Measurements from ENCODE around the gene ANKRD18B. TPM values are rescaled to one million over a fixed set of nuclear protein-coding genes. Genes with fewer than 3 reads are reported as not detected.

ANKRD18B gene
- total RNA-seq, 1 experiment from 2014 or later: 9.1 TPM

- H4K5ac ChIP-seq (ENCODE audit: insufficient read length, low read depth, low read length): no peak overlapping the region
- no peak overlapping the region for H4K8ac ChIP-seq (replicated peaks; ENCODE audit: insufficient read length, low read depth, low read length)
- no peak for TF ChIP-seq CTCF (conservative IDR thresholded peaks at IDR 0.05)
- WGBS (ENCODE audit: extremely low coverage, insufficient read length, low lambda C conversion rate): no CpG with 5 or more reads among the region's 10 CpGs
- H2BK5ac ChIP-seq (ENCODE audit: insufficient read length, low read length): no peak overlapping the region
- Mint-ChIP-seq H3K4me3 (no peak overlapping the region), H3K4me1 (peaks cover 11 to 12% of the 10 kb centered on the region in 2 experiments; a peak in 3 of 4 replicates), H3K9me3 (no peaks in the 10 kb centered on the region; a peak in 1 of 5 replicates), H3K27ac (peak overlapping the region in 1 of 3 experiments; percentile 44; a peak in 2 of 7 replicates), H3K36me3 (ENCODE audit: insufficient read depth in 1 of 3, low read depth in 3 of 3) (peaks cover 4 to 12% (median 8%) of the 10 kb centered on the region in 3 experiments; a peak in 6 of 7 replicates), H3K27me3 (ENCODE audit: low read depth) (no peaks in the 10 kb centered on the region)
- H3K27ac ChIP-seq (ENCODE audit: insufficient read length, low read depth, low read length): no peak overlapping the region
- peaks cover 11% of the 10 kb centered on the region for H3K79me2 ChIP-seq (ENCODE audit: insufficient read depth, low read length)
- no peak overlapping the region for H3K56ac ChIP-seq (ENCODE audit: insufficient read length, low read depth, low read length)
- H3T11ph ChIP-seq (ENCODE audit: low read length): no peak overlapping the region
- no peak overlapping the region for H3K18ac ChIP-seq (ENCODE audit: insufficient read length, low read depth, low read length)
- H3K4me2 ChIP-seq (ENCODE audit: insufficient read depth, insufficient read length, low read length): no peak overlapping the region
- no peak for DNase-seq
- no peak overlapping the region for H4K91ac ChIP-seq (ENCODE audit: insufficient read length, low read depth, low read length)
- no peak overlapping the region for H2BK120ac ChIP-seq (ENCODE audit: low read depth, low read length, poor library complexity, severe bottlenecking)
- no peak overlapping the region for H3K14ac ChIP-seq (ENCODE audit: insufficient read depth, low read length)
- H3K79me1 ChIP-seq (ENCODE audit: insufficient read depth, low read depth, low read length, poor library complexity, severe bottlenecking): peaks cover 4% of the 10 kb centered on the region
- H3K4ac ChIP-seq (ENCODE audit: low read depth, low read length): no peak overlapping the region
- no peak overlapping the region for H2BK15ac ChIP-seq (ENCODE audit: low read depth, low read length)
- no peaks in the 10 kb centered on the region for H3K9me3 ChIP-seq (ENCODE audit: control insufficient read depth, low read depth, low read length)
- H2BK20ac ChIP-seq (ENCODE audit: low read depth, low read length, poor library complexity, severe bottlenecking): no peak overlapping the region
- 0 out of 2 replicates have a peak, but pooled peaks cover 2% of the 10 kb centered on the region for H3K4me1 ChIP-seq (ENCODE audit: insufficient read depth, low read length)
- no peak overlapping the region for H3K9ac ChIP-seq (ENCODE audit: extremely low read depth, insufficient read length, low read length)
- no peak overlapping the region for H2AFZ ChIP-seq (ENCODE audit: low read length)
- H3K27me3 ChIP-seq (ENCODE audit: insufficient read depth, low read length): no peaks in the 10 kb centered on the region
- no peaks in the 10 kb centered on the region for H4K20me1 ChIP-seq (ENCODE audit: control insufficient read depth, insufficient read depth, insufficient read length)
- H2AK5ac ChIP-seq (ENCODE audit: insufficient read length, low read length): no peak overlapping the region
- H3K23me2 ChIP-seq (ENCODE audit: insufficient read length, low read depth, low read length, poor library complexity, severe bottlenecking): peaks cover 6% of the 10 kb centered on the region
- no peak overlapping the region for H2BK12ac ChIP-seq (ENCODE audit: insufficient read length, low read depth, low read length)
- H3K23ac ChIP-seq (ENCODE audit: insufficient read length, low read depth, low read length): no peak overlapping the region
These were observed 47.5 kb upstream of the ANKRD18B start for GRCh38 chr9:33476503-33476902.

All from H9 (cell line).